ENCODE measurements around the gene THOP1.
A peak's percentile ranks its signal among the peaks of the same experiment; 100 is the strongest.
"Not testable (repeated sequence)": the region's sequence is repeated elsewhere in the genome, so short reads cannot be mapped to it uniquely, and the experiment has no call there.

The THOP1 gene

GRCh38 chr19:2782936-2783780 is 2.1 kb upstream of the THOP1 start, which contains the start of gene SGTA:
SGTA (minus strand) TSS chr19:2783273; CDS start chr19:2769068, 14,205 bp downstream.
- peak; percentile 96 for DNase-seq

DNA sequence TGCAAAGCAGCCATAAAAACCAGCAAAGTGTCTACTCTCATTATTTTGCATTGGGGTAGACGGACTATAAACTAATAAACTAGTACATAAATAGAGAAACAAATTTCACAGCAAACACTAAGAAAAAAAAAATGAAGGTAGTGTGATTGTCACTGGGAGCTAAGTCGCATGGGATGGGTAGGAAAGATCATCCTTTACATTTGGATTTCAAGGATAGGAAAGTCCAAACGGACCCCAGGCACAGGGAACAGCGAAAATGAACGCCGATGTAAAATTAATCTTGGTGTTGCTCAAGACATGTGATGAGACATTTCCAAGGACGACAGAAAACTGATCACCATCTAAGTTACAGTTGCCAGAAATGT is 1.5 kb upstream of the THOP1 start:
- DNase-seq = no peak

DNA sequence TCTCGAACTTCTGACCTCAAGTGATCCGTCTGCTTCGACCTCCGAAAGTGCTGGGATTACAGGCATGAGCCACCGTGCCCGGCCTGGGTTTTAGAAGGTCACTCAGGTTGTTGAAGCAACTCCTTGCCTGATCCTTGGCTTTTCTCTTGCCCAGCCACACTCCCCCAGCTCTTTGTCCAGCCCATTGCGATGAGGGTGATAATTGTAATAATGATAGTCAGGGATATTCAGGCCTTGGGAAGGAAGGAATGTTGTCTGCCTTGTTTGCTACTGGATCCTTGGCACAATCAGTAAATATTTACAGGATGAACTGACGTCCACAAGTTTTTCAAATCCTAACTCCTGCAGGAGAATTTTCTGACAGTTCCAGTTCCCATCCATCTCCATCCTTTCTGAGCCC is 1.8 kb downstream of the THOP1 start:
- no peak for DNase-seq

- DNase-seq = no peak
Observed at GRCh38 chr19:2788237-2788636, 2.9 kb downstream of the THOP1 start.

DNA sequence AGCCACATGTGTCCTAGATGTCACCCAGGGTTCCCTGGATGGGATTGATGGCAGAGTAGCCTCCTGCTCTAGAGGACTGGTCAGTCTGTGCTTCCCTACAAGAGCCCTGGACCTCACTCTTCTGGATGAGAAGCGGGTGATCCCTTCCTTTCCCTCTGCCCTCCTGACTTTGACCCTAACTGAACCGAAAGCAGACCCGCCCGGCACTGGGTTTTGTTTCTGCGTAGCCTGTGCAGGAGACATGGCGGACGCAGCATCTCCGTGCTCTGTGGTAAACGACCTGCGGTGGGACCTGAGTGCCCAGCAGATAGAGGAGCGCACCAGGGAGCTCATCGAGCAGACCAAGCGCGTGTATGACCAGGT is 4.9 kb downstream of the THOP1 start:
- no peak for DNase-seq

- no peak for DNase-seq
Observed at GRCh38 chr19:2790557-2791271, 5.4 kb downstream of the THOP1 start.

GRCh38 chr19:2791440-2791839 is 6.1 kb downstream of the THOP1 start:
- no peak for DNase-seq

- DNase-seq = no peak
Observed at GRCh38 chr19:2791876-2792275, 6.6 kb downstream of the THOP1 start.

DNA sequence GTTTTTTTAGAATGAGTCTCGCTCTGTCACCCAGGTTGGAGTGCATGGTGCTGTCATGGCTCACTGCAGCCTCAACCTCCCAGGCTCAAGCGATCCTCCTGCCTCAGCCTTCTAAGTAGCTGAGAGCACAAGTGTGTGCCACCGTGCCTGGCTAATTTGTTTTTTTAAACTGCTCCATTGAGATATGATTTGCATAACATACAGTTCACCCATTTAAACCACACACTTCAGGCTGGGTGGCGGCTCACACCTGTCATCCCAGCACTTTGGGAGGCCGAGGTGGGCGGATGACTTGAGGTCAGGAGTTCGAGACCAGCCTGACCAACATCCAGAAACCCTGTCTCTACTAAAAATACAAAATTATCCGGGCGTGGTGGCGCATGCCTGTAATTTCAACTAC is 7.4 kb downstream of the THOP1 start:
- DNase-seq = not testable (repeated sequence)

DNA sequence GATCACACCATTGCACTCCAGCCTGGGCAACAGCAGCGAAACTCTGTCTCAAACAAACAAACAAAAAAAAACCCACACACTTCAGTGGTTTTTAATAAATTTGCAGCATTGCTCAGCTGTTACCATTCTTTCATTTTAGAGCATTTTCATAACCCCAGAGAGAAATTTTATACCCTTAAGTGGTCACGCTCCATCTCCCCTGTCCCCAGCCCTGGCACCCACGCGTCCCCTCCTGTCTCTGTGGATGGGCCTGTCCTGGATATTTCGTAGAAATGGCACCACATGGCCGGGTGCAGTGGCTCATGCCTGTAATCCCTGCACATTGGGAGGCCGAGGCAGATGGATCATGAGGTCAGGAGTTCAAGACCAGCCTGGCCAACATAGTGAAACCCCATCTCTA is 7.8 kb downstream of the THOP1 start:
- no peak for DNase-seq

GRCh38 chr19:2793577-2793976 is 8.3 kb downstream of the THOP1 start:
- DNase-seq = no peak

DNA sequence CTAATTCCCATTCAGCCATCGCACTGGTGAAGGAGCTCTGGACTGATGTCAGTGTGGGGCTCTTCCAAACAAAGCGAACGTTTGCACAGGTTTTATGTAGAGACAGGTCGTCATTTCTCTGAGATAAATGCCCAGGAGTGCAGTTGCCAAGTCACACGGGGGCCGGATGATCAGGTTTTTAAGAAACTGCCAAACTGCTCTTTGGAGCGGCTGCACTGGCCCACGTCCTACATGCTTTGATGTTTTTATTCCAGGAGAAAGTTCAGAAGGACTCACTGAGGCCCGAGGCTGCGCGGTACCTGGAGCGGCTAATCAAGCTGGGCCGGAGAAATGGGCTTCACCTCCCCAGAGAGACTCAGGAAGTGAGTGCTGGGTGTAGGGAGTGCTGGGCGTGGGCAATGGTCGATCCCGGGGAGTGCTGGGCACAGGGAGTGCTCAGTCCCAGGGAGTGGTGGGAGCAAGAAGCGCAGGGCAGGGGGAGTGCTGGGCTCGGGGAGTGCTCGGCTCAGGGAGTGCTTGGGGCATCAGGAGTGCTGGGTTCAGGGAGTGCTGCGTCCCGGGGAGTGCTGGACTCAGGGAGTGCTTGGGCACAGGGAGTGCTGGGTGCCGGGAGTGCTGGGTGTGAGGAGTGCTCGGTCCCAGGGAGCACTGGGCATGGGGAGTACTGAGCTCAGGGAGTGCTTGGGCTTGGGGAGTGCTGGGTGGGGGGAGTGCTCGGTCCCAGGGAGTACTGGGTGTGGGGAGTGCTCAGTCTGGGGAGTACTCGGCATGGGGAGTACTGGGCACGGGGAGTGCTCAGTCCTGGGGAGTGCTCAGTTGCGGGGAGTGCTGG is 10.7 kb downstream of the THOP1 start:
- DNase-seq = no peak

GRCh38 chr19:2796659-2797266 is 11.5 kb downstream of the THOP1 start:
- no peak for DNase-seq

DNA sequence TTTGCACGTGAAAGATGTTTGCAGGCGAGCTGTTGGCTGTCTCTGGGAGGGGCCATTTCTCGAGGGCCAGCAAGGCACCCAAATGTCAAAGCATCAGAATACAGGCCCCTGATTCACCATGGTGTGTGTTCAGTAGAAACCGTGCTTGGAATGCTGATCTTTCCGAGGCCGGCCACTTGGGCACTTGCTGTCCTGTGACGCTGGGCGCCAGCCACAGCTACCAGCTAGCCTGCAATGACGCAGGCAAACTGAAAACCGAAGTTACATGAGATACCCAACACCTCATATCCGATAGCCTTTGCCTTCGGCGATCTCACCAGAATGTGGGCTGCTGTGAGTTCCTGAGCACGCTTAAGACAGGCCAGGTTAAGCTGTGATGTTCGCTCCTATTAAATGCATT is 12.0 kb downstream of the THOP1 start:
- no peak for DNase-seq

DNA sequence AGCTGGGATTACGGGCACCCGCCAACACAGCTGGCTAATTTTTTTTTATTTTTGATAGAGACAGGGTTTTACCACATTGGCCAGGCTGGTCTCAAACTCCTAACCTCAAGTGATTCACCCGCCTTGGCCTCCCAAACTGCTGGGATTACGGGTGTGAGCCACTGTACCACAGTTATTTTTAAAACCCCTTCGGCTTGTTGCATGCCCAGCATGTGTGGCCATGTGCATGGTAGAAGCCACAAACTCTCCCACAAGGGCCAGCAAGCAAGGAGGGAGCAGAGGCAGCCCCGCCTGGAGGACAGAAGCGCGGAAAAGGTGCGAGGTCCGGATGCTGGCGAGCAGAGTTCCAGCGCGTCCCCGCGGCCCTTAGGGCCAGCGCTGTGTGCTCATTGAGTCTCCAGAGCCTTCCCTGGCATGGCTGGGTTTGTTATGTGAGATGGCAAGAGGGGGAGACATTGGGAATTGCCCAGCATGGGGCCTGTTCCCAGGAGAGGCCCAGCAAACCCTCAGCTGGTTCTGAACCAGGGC is 12.9 kb downstream of the THOP1 start:
- DNase-seq = no peak

GRCh38 chr19:2798733-2799132 is 13.4 kb downstream of the THOP1 start:
- no peak for DNase-seq

DNA sequence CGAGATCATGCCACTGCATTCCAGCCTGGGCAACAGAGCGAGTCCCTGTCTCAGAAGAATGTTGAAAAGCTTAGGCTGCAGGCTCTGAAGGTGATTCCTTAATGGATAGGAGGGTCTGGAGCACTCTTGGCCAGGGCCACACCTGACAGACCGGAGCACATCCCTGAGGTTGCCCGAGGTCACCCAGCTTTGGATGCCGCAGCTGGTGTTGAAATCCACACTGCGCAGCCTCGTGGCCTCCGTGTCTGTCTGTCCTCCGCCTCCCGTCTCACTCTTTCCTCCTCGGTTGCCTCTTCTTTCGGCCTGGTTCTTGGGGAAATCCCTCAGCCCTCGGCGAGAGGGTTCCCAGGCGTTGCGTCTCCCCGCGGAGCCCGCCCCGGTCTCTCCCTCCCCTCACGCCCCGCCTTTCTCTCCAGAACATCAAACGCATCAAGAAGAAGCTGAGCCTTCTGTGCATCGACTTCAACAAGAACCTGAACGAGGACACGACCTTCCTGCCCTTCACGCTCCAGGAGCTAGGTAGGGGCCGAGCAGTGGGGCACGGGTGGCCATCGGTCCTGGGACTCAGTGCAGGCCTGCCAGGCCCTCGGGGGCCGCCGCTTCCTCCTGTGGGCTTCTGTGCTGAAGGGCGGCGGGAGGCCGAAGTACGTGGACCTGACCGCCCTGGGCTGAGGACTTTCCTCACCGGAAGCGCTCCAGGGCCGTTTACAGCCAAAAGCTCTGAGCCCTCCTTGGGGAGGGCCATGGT is 14.1 kb downstream of the THOP1 start:
- no peak for DNase-seq

DNA sequence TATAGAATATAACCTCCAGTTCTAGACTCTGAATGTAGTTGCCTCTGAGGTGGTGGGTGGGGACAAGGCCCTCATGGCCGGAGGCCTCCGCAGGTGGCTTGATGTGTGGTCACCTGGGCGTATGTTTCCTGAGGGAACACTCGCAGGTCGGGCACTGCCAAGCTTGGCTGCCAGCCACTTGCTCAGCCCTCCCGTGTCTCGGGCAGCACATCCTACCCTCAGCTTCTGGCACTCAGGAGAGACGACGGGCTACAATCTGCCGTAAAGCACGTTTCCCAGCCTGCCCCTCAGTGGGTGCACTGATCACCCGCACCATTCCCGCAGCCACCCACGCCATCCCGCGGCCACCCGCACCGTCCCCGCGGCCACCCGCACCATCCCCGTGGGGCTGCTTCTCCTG is 15.2 kb downstream of the THOP1 start:
- DNase-seq = no peak

DNA sequence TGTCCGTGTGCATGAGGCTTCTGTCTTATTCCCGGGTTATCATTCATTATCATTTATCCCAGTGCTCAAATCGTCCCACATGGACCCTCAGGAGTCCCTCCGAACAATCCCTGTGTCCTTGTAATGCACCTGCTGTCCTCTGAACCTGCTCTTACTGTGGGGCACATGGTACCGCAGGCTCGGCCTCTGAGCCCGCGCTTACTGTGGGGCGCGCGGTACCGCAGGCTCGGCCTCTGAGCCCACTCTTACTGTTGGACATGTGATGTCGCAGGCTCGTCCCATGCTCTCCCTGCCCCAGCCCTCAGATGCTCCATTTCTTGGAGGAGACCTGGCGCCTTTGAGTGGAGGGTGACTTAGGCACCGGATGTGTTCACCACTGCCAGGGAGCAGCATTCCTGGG is 17.5 kb downstream of the THOP1 start:
- DNase-seq = no peak

DNA sequence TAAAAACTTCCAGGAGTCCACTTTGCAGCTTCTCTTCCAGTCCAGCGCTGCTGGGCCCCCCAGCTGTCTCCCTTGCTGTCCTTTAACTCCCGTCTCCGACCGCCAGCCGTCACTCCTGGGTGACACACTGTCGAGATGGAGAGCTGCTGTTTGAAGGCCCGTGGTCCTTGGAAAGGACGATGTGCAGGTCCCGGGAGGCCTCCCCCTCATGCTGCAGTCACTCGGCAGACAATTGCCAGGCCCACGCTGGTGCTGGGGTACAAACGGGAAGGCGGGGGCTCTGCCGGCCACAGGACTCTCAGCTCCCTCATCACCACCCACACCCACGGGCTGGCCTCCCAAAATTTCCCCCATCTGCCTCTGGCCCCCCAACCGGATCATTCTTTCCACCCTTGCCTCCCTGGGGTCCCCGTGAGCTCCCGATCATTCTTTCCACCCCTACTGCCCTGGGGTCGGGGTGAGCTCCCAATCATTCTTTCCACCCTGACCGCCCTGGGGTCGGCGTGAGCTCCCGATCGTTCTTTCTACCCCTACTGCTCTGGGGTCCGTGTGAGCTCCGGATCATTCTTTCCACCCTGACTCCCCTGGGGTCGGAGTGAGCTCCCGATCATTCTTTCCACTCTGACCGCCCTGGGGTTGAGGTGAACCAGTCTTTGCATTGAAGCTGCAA is 18.3 kb downstream of the THOP1 start:
- no peak for DNase-seq

GRCh38 chr19:2804156-2805004 is 19.1 kb downstream of the THOP1 start:
- no peak for DNase-seq

Measured in NCI-H2171 (cell line).